ENCODE data around the gene HERC6.

GRCh38 chr4:88409789-88410188, 31.1 kb downstream of the HERC6 start:
- TF ChIP-seq, protein P1, sequence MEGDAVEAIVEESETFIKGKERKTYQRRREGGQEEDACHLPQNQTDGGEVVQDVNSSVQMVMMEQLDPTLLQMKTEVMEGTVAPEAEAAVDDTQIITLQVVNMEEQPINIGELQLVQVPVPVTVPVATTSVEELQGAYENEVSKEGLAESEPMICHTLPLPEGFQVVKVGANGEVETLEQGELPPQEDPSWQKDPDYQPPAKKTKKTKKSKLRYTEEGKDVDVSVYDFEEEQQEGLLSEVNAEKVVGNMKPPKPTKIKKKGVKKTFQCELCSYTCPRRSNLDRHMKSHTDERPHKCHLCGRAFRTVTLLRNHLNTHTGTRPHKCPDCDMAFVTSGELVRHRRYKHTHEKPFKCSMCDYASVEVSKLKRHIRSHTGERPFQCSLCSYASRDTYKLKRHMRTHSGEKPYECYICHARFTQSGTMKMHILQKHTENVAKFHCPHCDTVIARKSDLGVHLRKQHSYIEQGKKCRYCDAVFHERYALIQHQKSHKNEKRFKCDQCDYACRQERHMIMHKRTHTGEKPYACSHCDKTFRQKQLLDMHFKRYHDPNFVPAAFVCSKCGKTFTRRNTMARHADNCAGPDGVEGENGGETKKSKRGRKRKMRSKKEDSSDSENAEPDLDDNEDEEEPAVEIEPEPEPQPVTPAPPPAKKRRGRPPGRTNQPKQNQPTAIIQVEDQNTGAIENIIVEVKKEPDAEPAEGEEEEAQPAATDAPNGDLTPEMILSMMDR (conservative IDR thresholded peaks at IDR 0.05; ENCODE audit: low read depth, low read length): no peak
- TF ChIP-seq EZH2 (IDR thresholded peaks at IDR 0.05; ENCODE audit: borderline replicate concordance, low read depth, low read length, poor library complexity, severe bottlenecking): no peak
